Loucy (cell line): ENCODE data around the gene PDE2A.

ENCODE experiments used
- H2AFZ ChIP-seq: fragments of 200-600 bp; sonication (generic); 2 replicates; pipeline ENCODE4 v1.6.0; 2016; ENCODE audit warnings: antibody characterized with exemption, mild to moderate bottlenecking, low read length, moderate library complexity
- H3F3A ChIP-seq: fragments of 200-600 bp; 2 replicates; pipeline ENCODE4 v1.6.0; 2016; ENCODE audit warnings: antibody characterized with exemption, low read depth, mild to moderate bottlenecking
- H3K27me3 ChIP-seq: fragments of 200-600 bp; sonication (generic); 2 replicates; pipeline ENCODE4 v1.6.1; 2014; ENCODE audit warnings: low read length, mild to moderate bottlenecking; ENCODE audit not compliant: insufficient read depth, poor library complexity, severe bottlenecking
- H3K36me3 ChIP-seq: fragments of 200-600 bp; sonication (generic); 2 replicates; pipeline ENCODE4 v1.6.1; 2016; ENCODE audit warnings: low read length; ENCODE audit not compliant: insufficient read depth
- H3K4me1 ChIP-seq: fragments of 200-600 bp; sonication (generic); 2 replicates; pipeline ENCODE4 v1.5.1; 2014; ENCODE audit warnings: low read length, mild to moderate bottlenecking; ENCODE audit not compliant: insufficient read depth, poor library complexity, severe bottlenecking
- H3K4me2 ChIP-seq: fragments of 200-600 bp; sonication (generic); 2 replicates; pipeline ENCODE4 v1.6.0; 2014; ENCODE audit warnings: antibody characterized with exemption, low read length, low read depth, mild to moderate bottlenecking; ENCODE audit not compliant: poor library complexity, severe bottlenecking
- H3K4me3 ChIP-seq: fragments of 200-600 bp; sonication (generic); 2 replicates; pipeline ENCODE4 v1.5.1; 2014; ENCODE audit warnings: low read length, mild to moderate bottlenecking, mixed read lengths; ENCODE audit not compliant: poor library complexity, severe bottlenecking
- H3K79me2 ChIP-seq: fragments of 200-600 bp; sonication (generic); 2 replicates; pipeline ENCODE4 v1.6.1; 2014; ENCODE audit warnings: low read length; ENCODE audit not compliant: insufficient read depth
- H3K9ac ChIP-seq: fragments of 200-600 bp; sonication (generic); 2 replicates; pipeline ENCODE4 v1.6.0; 2014; ENCODE audit warnings: mild to moderate bottlenecking, low read depth, low read length, moderate library complexity; ENCODE audit not compliant: poor library complexity, severe bottlenecking
- H3K9me2 ChIP-seq: fragments of 200-600 bp; sonication (generic); replicated peaks from 2 replicates; pipeline ENCODE4 v1.6.1; 2016; ENCODE audit warnings: low read depth, low read length, mixed read lengths
- H3K9me3 ChIP-seq: fragments of 200-600 bp; sonication (generic); 2 replicates; pipeline ENCODE4 v1.6.1; 2014; ENCODE audit warnings: mild to moderate bottlenecking, antibody characterized with exemption, low read length, low read depth; ENCODE audit not compliant: insufficient read depth
- H4K20me1 ChIP-seq: fragments of 200-600 bp; sonication (generic); 2 replicates; pipeline ENCODE4 v1.6.0; 2014; ENCODE audit warnings: antibody characterized with exemption, low read length, mild to moderate bottlenecking; ENCODE audit not compliant: insufficient read depth, poor library complexity, severe bottlenecking
- CTCF ChIP-seq: fragments of 200-600 bp; sonication (generic); conservative IDR thresholded peaks from 2 replicates; pipeline ENCODE4 v1.5.1; 2014; ENCODE audit warnings: mild to moderate bottlenecking, antibody characterized with exemption, low read length
- EZH2phosphoT487 ChIP-seq: fragments of 200-600 bp; IDR thresholded peaks from 2 replicates; pipeline ENCODE4 v1.6.1; 2018; ENCODE audit warnings: antibody characterized with exemption, mild to moderate bottlenecking, moderate library complexity, borderline replicate concordance

PDE2A gene

GRCh38 chr11:72578051-72578450 is 96.2 kb downstream of the PDE2A start:
- Histone ChIP-seq H3K4me1 (no peaks in the 10 kb centered on the region), H3K9me3 (no peaks in the 10 kb centered on the region), H2AFZ (no peak overlapping the region), H3K9me2 (no peaks in the 10 kb centered on the region), H3K36me3 (no peaks in the 10 kb centered on the region), H3K27me3 (no peaks in the 10 kb centered on the region), H3K9ac (no peak overlapping the region), H3F3A (no peaks in the 10 kb centered on the region), H3K4me3 (no peak overlapping the region), H3K4me2 (no peak overlapping the region), H4K20me1 (no peaks in the 10 kb centered on the region), H3K79me2 (no peaks in the 10 kb centered on the region)
- no peak for TF ChIP-seq EZH2phosphoT487
- no peak for TF ChIP-seq CTCF

- H2AFZ ChIP-seq: no peak overlapping the region
- H3K4me1 ChIP-seq: no peaks in the 10 kb centered on the region
- no peaks in the 10 kb centered on the region for H3K27me3 ChIP-seq
- no peak overlapping the region for H3K4me3 ChIP-seq
- no peak for TF ChIP-seq EZH2phosphoT487
- no peak for TF ChIP-seq CTCF
- no peaks in the 10 kb centered on the region for H3K9me2 ChIP-seq
- H3K4me2 ChIP-seq: no peak overlapping the region
- H3K9me3 ChIP-seq: no peaks in the 10 kb centered on the region
- H4K20me1 ChIP-seq: no peaks in the 10 kb centered on the region
- H3K9ac ChIP-seq: no peak overlapping the region
- H3K36me3 ChIP-seq: no peaks in the 10 kb centered on the region
- H3K79me2 ChIP-seq: no peaks in the 10 kb centered on the region
- no peaks in the 10 kb centered on the region for H3F3A ChIP-seq
Observed at GRCh38 chr11:72577271-72577721, 96.9 kb downstream of the PDE2A start.

- no peaks in the 10 kb centered on the region for H3K4me1 ChIP-seq
- no peak overlapping the region for H2AFZ ChIP-seq
- no peaks in the 10 kb centered on the region for H3K27me3 ChIP-seq
- no peaks in the 10 kb centered on the region for H3K36me3 ChIP-seq
- H3K4me3 ChIP-seq: no peak overlapping the region
- no peaks in the 10 kb centered on the region for H3K79me2 ChIP-seq
- H3K9ac ChIP-seq: no peak overlapping the region
- no peaks in the 10 kb centered on the region for H3F3A ChIP-seq
- no peak for TF ChIP-seq CTCF
- no peaks in the 10 kb centered on the region for H3K9me3 ChIP-seq
- H4K20me1 ChIP-seq: no peaks in the 10 kb centered on the region
- no peak overlapping the region for H3K4me2 ChIP-seq
- H3K9me2 ChIP-seq: no peaks in the 10 kb centered on the region
Observed at GRCh38 chr11:72576661-72577060, 97.6 kb downstream of the PDE2A start.
